GM12891 (cell line): ENCODE data around the gene GRWD1.

Source experiments
- DNase-seq: peaks from one replicate; pipeline ENCODE4 v3.0.0; 2011; ENCODE audit warnings: low spot score; ENCODE audit not compliant: insufficient read length
- FAIRE-seq: peaks from 2 replicates; lab custom pipeline; 2011; peaks lifted over from hg19 to GRCh38; lab: Jason Lieb, UNC
- PAX5 ChIP-seq: IDR thresholded peaks from 2 replicates; pipeline ENCODE4 v1.6.1; 2011; ENCODE audit warnings: low read length, moderate library complexity, mild to moderate bottlenecking; ENCODE audit not compliant: insufficient read depth, severe bottlenecking
- POLR2A ChIP-seq: IDR thresholded peaks from 2 replicates; pipeline ENCODE4 v1.6.1; 2011; ENCODE audit warnings: low read depth, low read length, control low read depth
- POLR2AphosphoS5 ChIP-seq: IDR thresholded peaks from 2 replicates; pipeline ENCODE4 v1.6.1; 2011; ENCODE audit warnings: low read depth, low read length, control low read depth
- POU2F2 ChIP-seq: IDR thresholded peaks from 2 replicates; pipeline ENCODE4 v1.6.1; 2011; ENCODE audit warnings: low read depth, mild to moderate bottlenecking, control low read depth, low read length, moderate library complexity
- SPI1 ChIP-seq: IDR thresholded peaks from 2 replicates; pipeline ENCODE4 v1.6.1; 2011; ENCODE audit warnings: low read depth, low read length, control low read depth
- TAF1 ChIP-seq: IDR thresholded peaks from 2 replicates; pipeline ENCODE4 v1.6.1; 2011; ENCODE audit warnings: low read depth, low read length, control low read depth

The GRWD1 gene

GRCh38 chr19:48455171-48455907 lies 9.6 kb downstream of the GRWD1 start, which contains the start of gene KCNJ14:
Gene KCNJ14 (plus strand): TSS chr19:48455574. CDS start chr19:48461725, 6,151 bp downstream.
- DNase-seq (no peak), FAIRE-seq (no peak)
- no peak for TF ChIP-seq TAF1
- TF ChIP-seq POU2F2: no peak
- no peak for TF ChIP-seq PAX5
- no peak for TF ChIP-seq SPI1
- TF ChIP-seq POLR2A: no peak
- no peak for TF ChIP-seq POLR2AphosphoS5

GRCh38 chr19:48455908-48456562 lies 10.3 kb downstream of the GRWD1 start:
- DNase-seq (no peak), FAIRE-seq (no peak)
- 0 out of 2 replicates have a peak, but pooled peaks have one; percentile 8 for TF ChIP-seq POLR2A
- no peak for TF ChIP-seq POU2F2
- 0 out of 2 replicates have a peak, but pooled peaks have one; percentile 27 for TF ChIP-seq POLR2AphosphoS5
- TF ChIP-seq PAX5: no peak

- DNase-seq (no peak), FAIRE-seq (no peak)
- TF ChIP-seq POLR2AphosphoS5 (no peak), SPI1 (no peak), TAF1 (no peak), PAX5 (no peak), POU2F2 (no peak), POLR2A (no peak)
These were observed 11.1 kb downstream of the GRWD1 start for GRCh38 chr19:48456864-48457263.

GRCh38 chr19:48458016-48458415 lies 12.2 kb downstream of the GRWD1 start:
- DNase-seq: no peak
- TF ChIP-seq PAX5: no peak
- TF ChIP-seq POU2F2: no peak
- no peak for TF ChIP-seq POLR2AphosphoS5
- no peak for TF ChIP-seq TAF1
- no peak for TF ChIP-seq POLR2A
- TF ChIP-seq SPI1: no peak
- FAIRE-seq: peak; percentile 50

- DNase-seq (no peak), FAIRE-seq (no peak)
- TF ChIP-seq POLR2AphosphoS5: no peak
- no peak for TF ChIP-seq POLR2A
- TF ChIP-seq PAX5: no peak
- no peak for TF ChIP-seq POU2F2
These were observed 15.8 kb downstream of the GRWD1 start for GRCh38 chr19:48461651-48461981.

GRCh38 chr19:48461982-48462655 lies 16.3 kb downstream of the GRWD1 start:
- TF ChIP-seq PAX5 (no peak), POLR2A (no peak), TAF1 (no peak), POU2F2 (no peak), POLR2AphosphoS5 (no peak), SPI1 (no peak)
- FAIRE-seq: peak; percentile 31
- DNase-seq: no peak

- FAIRE-seq: no peak
- TF ChIP-seq POLR2A: no peak
- TF ChIP-seq POLR2AphosphoS5: no peak
- TF ChIP-seq PAX5: no peak
- no peak for TF ChIP-seq TAF1
- TF ChIP-seq POU2F2: no peak
- no peak for TF ChIP-seq SPI1
These were observed 19.4 kb downstream of the GRWD1 start for GRCh38 chr19:48465215-48465614.

GRCh38 chr19:48466561-48467325 lies 21.0 kb downstream of the GRWD1 start:
- FAIRE-seq (no peak), DNase-seq (no peak)
- no peak for TF ChIP-seq PAX5
- TF ChIP-seq TAF1: no peak
- TF ChIP-seq SPI1: no peak
- no peak for TF ChIP-seq POU2F2
- no peak for TF ChIP-seq POLR2A
- TF ChIP-seq POLR2AphosphoS5: no peak

More at GRCh38 chr19:48465215-48465614, 19.4 kb downstream of the GRWD1 start:
- DNase-seq: no peak

- FAIRE-seq (peak; percentile 100), DNase-seq (peak; percentile 93)
- peak; percentile 63; the same call in 1 of the 2 replicates for TF ChIP-seq POU2F2
- no peak for TF ChIP-seq POLR2A
These were observed 23.0 kb downstream of the GRWD1 start for GRCh38 chr19:48468772-48469288.
